Mesenteric fat pad (tissue), 1 donor: ENCODE measurements around the gene ZMYM2. TPM values are rescaled to one million over a fixed set of nuclear protein-coding genes. Genes with fewer than 3 reads are reported as not detected.
A peak's percentile ranks its signal among the peaks of the same experiment; 100 is the strongest.

Experiments used
- DNase-seq: peaks from one replicate; pipeline ENCODE4 v3.0.0-alpha.2; 2020; ENCODE audit warnings: low spot score
- total RNA-seq: library from RNA; stranded (reverse); fragmentation: NEBNext Ultra II Directional; extraction: Animal tissue kit (Norgen Biotek cat#: 25700); gene quantifications from one replicate; pipeline ENCODE4 v1.2.1, GENCODE V29; 2021
- donor health status: DM: yes; HTN: yes; CAD: no.

Gene ZMYM2
- total RNA-seq, 1 donor from 2014 or later, result 74.2 TPM

DNA sequence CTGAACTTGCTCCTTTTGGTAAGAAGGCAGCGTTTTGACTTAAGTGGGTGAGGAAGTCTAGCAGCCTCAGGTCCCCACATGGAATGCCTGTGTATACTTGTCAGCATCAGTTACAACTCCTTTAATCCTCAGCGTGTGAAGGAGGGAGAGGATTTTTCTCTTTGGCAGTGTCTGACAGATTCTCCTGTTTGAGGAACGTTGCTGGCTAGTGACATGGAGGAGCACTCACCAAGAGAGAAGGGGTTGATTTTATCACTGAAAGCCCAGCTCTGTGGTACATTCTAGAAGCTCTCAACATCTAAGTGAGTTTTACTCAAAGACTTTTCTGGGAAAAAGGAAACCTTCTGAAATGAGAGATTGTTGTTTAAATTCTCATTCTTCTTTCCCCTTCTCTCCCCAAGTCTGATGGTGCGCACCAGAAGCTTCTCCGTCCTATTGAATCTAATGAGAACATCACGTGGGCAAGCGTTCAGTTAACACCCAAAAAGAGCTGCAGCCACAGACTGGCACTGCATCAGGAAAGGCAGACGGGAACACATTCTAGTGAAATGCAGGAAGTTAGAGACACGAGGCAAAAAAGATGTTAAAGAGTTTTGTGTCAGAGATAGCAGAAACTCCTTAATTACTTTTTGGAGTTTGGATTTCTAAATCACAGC is 144.1 kb downstream of the ZMYM2 start:
- DNase-seq, result no peak

DNA sequence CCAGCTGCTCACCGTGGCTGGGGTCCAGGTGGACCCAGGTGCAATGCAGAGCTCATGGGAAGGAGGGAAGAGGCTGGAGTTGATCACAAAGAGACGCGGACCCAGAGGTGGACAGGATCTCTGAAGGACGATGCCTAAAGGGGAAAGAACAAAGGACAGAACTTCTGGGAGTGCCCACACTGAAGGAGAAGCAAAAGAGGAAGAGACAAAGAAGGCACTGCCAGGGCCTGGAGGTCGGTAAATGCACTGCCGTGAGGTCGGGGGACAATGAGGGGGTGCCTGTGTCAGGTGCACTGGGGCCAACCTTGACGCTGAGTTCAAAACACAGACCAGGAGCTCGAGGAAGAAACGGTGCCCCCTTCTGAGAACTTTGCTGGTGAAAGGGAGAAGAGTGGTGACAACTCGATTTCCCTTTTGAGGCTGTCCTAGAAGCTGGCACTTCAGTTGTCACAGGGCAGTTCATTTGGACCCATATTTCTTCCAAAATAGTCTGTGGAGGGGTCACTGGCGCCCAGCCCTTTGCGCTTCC is 146.7 kb downstream of the ZMYM2 start:
- DNase-seq, result peak; percentile 59

DNA sequence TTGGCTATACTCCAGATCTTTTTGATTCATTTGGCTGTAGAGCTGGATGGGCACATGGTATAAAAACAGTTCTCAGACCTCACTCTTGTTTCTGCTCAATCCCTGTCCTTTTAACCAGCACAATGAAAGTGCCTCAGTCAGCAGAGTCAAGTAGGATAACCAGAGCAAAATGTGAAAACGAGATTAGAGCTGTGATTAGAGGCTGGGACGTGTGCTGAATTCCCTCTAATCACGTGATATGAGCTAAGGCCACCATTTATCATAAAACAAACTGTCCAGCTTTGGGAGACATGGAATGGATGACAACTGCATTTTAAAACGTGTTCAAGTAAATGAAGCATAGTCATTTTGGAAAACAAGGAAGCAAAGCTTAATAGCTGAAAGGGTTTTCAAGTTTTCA is 148.2 kb downstream of the ZMYM2 start:
- no peak for DNase-seq

DNA sequence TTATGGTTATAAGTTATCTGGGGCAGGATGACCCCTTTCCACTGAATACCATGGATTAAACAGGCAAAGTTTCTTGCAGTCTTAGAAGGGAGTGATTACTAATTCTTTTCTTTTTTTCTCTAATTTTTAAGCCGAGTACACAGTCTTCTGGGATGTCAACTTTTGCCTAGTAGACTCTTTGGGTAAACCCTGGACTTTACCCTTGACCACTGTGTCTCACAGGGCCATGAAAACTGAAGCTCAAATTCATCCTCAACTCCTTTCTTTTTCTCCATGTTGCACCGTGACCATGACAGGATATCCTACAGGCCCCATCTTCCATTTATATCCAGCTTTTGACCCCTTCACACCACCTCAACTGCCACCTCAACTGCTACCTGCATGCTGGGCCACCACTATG is 150.5 kb downstream of the ZMYM2 start:
- no peak for DNase-seq

DNA sequence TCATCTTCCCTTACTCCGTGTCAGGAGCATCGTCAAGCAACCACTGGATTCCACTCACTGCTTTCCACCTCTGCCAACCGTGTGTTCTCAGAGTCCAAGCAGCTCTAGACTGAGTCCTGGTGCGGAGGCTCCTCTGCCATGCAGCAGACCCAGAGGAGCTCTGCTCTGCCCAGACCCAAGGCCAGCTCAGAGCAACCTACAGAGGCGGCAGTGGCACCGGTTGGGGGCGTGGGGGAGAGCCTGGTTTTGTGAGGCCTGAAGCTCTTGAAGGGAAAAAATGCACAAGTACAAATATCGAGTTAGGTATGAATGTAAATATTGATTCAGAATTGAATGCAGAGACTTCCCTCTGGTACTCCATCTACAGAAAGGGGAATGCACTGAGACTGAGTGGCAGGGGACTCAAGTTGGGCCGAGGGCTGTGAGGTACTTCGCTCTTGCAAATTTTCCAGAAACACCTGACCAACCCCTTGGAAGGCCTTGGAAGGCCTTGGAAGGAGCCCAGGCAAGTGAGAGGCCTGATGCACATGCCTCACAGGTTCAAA is 155.6 kb downstream of the ZMYM2 start:
- DNase-seq, result no peak

DNA sequence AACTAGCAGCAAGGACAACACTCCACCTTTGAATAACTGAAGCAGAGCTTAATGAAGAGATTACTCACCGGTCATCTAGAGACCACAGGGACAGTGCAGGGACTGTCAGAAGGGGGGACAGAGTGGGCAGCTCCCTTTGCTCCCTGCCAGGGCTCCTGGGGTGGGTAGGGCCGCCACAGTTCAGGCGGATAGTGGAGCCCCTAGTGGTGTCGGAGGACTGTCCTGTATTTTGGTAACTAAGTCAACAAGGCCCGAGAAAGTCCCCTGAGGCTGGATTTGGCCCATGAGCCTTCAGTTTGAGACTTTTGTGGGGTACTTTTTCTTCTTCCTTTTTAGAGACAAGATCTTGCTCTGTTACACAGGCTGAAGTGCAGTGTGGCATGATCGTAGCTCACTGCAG is 157.7 kb downstream of the ZMYM2 start:
- no peak for DNase-seq

DNA sequence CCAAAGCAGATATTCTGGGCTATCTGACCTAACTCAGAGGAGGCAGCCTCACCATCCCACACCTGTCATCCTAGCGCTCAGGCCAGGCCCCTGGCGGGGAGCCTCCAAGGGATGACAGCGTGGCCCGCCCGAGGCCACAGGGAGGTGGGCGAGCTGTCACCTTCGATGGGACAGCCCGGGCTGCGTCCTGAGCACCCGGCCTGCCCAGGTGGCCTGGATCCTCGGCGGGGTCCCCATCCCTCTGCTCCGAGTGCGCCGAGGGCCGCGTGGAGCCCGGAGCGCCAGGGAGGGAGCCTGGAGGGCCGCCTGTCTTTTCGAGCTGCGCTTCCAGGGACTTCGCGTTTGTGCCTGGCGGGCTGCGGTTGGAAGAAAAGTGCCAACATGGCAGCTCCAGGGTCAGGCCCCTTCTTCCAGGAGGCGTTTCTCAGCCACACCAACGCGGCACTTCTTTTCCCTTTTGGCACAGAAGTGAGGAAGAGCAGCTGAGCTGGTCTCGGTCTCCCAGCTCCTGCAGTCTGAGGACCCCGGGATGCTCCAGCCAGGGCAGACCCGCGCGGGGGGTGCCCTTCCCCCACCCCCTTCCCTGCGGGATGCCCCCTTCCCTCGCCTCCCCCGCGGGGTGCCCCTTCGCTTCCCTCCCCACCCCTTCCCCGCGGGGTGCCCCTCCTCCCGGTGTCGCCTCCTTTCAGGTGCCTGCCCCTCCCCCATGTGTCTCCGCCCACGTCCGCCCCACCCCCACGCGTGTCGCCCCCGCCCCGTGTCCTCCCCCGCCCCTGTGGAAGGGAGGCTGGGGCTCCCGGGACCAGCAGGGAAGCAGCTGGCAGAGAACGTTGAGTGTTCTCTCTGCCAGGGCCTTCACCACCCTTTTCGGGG is 160.0 kb downstream of the ZMYM2 start:
- no peak for DNase-seq

DNA sequence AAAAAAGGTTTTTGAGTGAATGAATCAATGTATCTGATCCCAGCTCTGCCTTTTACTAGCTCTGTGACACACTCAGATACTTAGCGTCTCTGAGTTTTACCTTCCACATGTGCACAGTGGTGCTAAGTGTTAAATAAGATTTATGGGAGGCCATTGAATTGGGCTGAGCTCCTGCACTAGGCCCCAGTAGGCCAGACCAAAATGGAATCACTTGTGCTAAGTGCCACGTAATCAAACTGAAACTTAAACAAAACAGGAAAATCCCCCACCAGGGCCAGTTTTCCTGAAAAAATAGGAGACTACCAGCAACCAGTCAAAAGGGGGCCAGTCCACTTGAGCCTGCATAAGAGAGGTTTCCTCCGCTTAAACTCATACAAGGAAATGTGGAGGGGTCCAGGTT is 161.4 kb downstream of the ZMYM2 start:
- DNase-seq, result no peak

DNA sequence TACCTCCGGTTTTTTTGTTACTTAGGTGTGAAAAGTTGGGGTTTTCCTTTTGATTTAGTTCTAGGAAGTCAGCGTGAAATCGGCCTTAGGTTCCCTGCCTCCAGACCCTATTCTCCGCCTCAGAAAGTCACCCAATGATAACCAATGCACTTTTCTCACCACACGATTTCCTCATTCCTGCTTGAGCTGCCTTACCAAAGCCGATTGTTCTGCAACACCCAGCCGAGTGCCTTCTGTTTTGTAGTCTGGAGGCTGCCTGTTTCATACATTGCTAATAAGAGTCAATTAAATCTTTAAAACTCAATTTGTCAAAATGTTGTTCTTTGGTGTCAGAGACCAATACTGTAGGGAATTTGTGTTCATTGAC is 162.6 kb downstream of the ZMYM2 start:
- DNase-seq, result no peak

DNA sequence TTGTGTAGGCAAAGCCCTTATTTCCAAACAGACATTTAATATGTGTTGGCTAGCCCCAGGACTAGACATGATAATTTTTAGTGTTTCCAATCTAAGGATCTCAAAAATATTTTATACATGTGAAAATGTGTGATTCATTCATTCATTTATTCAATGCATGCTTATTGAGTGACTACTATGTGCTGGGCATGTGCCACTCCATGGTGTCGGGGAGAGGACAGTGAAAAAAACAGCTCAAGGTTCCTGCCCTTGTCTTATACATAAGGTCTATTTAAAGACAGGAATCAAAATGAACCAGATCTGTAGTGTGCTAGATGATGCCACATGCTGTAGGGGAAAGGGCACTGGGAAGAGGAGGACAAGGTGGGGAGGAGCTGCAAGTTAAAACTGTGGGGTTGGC is 165.8 kb downstream of the ZMYM2 start:
- DNase-seq, result no peak

DNA sequence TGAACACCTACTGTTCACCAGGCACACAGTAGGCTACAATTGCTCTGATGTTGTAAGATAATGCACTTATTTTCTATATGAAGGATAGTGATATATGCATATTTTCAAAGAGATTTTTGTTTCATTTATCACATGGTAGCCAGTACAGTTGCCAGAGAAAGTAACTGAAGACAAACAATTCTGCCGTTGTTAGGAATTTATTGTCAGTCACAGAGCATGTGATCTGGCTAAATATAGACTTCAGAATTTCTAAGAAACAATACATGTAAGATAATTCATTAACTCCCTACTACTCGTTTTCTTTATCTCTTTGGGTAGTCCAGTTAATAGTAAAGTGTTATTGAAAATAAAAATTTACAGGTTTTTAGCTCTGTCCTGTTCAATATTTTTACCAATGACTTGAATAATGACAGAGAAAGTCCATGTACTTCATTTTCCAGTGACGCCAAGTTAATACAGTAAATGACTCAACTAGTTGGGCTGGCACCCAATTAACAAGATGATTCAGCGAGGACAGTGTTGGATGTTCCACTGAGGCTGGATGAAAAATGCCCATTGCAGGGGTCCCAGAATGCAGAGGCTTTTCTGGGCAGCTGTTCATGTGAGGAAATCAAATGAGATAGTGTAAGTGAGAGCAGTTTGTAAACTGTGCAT is 166.7 kb downstream of the ZMYM2 start:
- peak; percentile 20 for DNase-seq

DNA sequence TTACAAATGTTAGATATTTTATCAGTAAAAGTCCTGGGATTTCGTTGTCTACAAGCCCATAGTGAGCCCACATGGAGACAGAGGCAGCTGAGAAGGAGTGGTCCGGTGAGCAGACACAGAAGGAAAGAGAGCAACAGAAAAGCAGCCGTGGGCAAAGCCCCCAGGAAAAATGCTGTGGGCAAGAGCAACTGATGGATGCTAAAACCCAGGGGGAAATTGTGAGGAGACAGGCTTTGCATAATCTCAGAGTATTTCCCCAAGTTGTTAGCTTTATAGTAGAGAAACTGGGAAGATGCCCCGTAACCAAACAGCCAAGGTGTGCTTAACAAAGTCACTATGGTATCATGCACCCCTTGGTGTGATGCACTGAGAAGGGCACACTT is 167.2 kb downstream of the ZMYM2 start:
- no peak for DNase-seq

DNA sequence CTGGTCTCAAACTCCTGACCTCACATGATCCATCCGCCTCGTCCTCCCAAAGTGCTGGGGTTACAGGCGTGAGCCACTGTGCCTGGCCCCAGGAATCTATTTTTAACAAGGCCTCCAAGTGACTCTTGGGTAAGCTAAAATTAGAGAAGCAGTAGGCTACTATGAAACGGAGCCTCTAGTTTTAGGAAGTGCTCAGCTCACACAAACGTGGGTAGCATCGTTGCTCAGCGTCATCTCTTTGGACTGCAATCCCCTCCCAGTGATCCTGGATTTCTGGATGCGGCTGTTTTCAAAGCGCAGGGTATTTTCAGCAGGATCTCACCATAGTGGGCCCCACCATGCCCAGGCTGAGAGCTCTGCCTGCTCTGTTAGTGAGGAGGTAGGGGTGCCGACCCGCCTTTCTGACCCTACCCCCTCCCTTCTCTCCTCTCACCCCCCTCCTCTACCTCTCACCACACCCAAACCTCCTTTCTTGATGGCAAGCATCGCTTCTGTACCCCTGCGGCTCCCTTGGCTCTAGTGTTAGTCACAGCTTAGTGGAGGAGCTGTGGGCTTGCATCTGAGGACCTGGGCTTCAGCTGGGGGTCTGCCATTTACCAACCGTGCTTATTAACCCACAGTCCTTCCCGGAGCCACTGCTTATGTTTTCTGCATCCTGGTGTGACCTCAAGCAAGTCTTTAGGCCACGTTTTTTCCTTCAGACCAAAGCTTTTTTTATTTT is 168.2 kb downstream of the ZMYM2 start:
- peak; percentile 20 for DNase-seq

DNA sequence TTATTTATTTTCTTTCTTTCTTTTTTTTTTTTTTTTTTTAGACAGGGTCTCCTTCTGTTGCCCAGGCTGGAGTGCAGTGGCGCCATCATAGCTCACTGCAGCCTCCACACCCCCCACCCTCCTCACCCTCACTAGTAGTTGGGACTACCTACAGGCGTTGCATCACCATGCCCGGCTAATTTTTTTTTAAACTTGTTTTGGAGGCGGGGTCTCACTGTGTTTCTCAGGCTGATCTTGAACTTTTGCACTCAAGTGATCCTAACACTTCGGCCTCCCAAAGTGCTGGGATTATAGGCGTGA is 168.7 kb downstream of the ZMYM2 start:
- no peak for DNase-seq

DNA sequence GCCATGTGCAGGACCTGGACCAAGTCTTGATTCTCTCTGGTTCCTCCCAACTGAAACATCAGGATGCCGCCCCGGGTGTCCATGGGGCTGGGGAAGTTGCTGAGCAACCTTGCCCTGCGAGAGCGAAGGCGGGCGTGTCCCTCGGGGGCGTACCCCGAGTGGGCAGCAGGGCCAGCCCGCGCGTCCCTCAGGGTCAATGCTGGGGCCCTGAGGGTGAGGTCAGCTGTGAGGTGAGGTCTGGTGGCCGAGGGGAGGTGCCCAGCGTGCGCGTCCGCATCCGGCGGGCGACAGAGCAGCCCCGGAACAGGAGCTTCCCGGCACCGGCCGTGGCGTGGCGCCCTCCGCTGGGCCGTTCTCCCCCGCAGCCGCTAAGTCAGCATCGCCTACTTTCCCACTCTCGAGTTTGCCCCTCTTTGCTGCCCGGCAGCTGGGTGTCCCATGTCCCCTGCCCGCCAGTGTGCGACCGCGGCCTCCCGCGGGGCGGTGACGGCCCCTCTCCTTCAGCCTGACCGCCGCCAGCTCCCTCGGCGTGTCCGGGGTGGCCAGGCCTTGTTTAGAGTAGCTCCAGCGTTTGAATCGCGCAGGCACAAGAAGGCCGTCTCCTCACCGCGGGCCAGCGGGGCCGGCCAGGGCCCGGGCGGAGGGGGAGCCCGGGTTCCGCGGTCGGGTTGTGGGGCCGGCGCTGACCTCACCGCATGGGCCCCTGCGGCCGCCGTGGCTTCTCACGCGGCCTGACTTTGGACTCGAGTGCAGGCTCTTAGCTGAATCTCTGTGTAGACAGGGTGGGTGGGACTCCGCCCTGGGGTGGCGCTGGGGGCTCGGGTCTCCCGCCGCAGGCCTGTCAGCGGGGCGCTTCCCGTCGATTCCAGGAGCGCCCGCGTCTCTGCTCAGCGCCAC is 169.3 kb downstream of the ZMYM2 start:
- peak; percentile 93 for DNase-seq

DNA sequence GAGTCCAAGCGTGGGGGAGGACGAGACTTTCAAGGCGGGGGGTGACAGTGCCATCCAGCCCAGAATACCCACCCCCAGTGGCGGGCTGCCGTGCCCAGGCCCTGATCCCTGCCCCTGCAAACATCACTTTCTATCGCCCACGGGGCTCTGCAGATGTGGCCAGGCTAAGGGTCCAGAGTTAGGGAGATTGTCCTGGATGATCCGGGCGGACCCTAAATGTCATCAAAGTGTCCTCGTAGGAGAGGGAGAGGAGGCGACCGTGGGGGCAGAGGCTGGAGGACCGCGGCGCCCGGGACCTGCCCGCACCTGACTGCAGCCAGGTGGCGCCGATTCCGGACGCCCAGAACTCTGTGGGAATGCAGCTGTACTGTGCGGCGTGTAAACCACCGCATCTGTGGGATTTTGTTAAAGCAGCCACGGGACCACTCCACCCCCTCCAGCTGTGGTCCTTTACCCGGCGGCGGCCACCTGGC is 170.0 kb downstream of the ZMYM2 start:
- peak; percentile 73 for DNase-seq

DNA sequence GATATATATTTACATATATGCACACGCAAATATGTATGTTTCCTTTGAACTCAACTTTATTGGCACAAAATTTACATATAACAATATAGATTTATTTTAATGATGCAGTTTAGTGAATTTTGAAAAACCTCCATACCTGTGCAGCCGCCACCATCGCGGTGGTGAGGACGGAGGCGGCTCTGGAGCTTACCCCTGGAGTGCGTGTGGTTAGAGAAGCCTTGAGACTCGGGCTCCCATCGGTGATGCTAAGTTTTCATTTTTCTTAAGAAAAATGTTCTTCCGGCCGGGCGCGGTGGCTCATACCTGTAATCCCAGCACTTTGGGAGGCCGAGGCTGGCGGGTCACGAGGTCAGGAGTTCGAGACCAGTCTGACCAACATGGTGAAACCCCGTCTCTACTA is 170.5 kb downstream of the ZMYM2 start:
- no peak for DNase-seq

DNA sequence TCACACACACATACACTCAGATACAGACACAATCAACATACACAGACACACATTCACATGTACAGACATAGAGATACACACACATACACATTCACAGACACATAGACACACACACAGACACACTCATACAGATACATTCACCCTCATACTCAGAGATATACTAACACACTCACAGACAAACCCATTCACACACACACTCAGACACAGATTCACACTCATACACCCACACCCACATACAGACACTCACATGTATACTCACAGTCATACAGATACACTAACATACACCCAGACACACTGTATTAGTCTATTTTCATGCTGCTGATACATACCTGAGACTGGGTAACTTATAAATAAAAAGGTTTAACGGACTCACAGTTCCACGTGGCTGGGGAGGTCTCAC is 171.5 kb downstream of the ZMYM2 start:
- DNase-seq, result no peak

DNA sequence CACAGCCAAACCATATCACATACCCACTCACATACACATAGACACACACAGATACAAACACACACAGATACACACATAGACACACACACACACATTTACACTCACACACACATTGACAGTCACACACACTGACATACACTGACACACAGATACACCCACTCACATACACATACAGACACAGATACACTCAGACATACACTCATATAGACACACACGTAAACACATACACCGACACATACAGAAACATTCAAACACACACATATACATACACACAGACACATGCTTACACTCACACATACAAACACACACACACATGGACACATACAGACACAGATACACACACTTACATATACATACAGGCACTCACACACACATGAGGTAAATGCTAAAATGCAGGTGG is 172.1 kb downstream of the ZMYM2 start:
- no peak for DNase-seq
